Thyroid gland (tissue), 4 donors: ENCODE measurements around the gene FAM171A1.

Experiments used
- CTCF ChIP-seq, 6 experiments: fragments of 200-600 bp in 3 of 6; fragments of 450-650 bp in 3 of 6; sonication (generic) in 3 of 6; IDR thresholded peaks; one replicate each; pipeline ENCODE4 v1.5.1; 2016 to 2019; ENCODE audit warnings: antibody characterized with exemption in 6 of 6, mild to moderate bottlenecking in 2 of 6, inconsistent platforms in 1 of 6, moderate library complexity in 1 of 6
- POLR2A ChIP-seq, 2 donors: fragments of 450-650 bp; IDR thresholded peaks; one replicate each; pipeline ENCODE4 v1.6.1; 2017; ENCODE audit warnings: antibody characterized with exemption in 2 of 2, mild to moderate bottlenecking in 2 of 2, moderate library complexity in 1 of 2

- TF ChIP-seq CTCF (IDR thresholded peaks at IDR 0.05) = no peak
- no peak for TF ChIP-seq POLR2A (IDR thresholded peaks at IDR 0.05)
Measured at GRCh38 chr10:15369256-15370211, 1.6 kb downstream of the FAM171A1 start.
